ENCODE results near the gene KIAA1671.

The KIAA1671 gene

GRCh38 chr22:25169278-25170031 is 216.9 kb downstream of the KIAA1671 start:
- TF ChIP-seq SIN3A (IDR thresholded peaks at IDR 0.05; ENCODE audit: borderline replicate concordance, insufficient read depth, low read length) = no peak

GRCh38 chr22:25170426-25170980 is 218.0 kb downstream of the KIAA1671 start:
- TF ChIP-seq REST (IDR thresholded peaks at IDR 0.05; ENCODE audit: insufficient read depth in 1 of 2, low read depth in 2 of 2, low read length in 2 of 2) (no peak), TAF1 (IDR thresholded peaks at IDR 0.05; ENCODE audit: borderline replicate concordance, insufficient read depth, low read length) (no peak), SIN3A (IDR thresholded peaks at IDR 0.05; ENCODE audit: borderline replicate concordance, insufficient read depth, low read length) (no peak), FOXP2 (optimal IDR thresholded peaks at IDR 0.05; ENCODE audit: borderline replicate concordance, extremely low read depth, extremely low read length, insufficient read depth) (no peak), POLR2AphosphoS5 (IDR thresholded peaks at IDR 0.05; ENCODE audit: low read depth, low read length) (no peak)

- TF ChIP-seq REST (IDR thresholded peaks at IDR 0.05; ENCODE audit: insufficient read depth in 1 of 2, low read depth in 2 of 2, low read length in 2 of 2) (no peak), FOXP2 (optimal IDR thresholded peaks at IDR 0.05; ENCODE audit: borderline replicate concordance, extremely low read depth, extremely low read length, insufficient read depth) (no peak), POLR2AphosphoS5 (IDR thresholded peaks at IDR 0.05; ENCODE audit: low read depth, low read length) (no peak), SIN3A (IDR thresholded peaks at IDR 0.05; ENCODE audit: borderline replicate concordance, insufficient read depth, low read length) (no peak), TAF1 (IDR thresholded peaks at IDR 0.05; ENCODE audit: borderline replicate concordance, insufficient read depth, low read length) (no peak)
Measured at GRCh38 chr22:25172153-25172552, 219.6 kb downstream of the KIAA1671 start.

- TF ChIP-seq REST (IDR thresholded peaks at IDR 0.05; ENCODE audit: insufficient read depth in 1 of 2, low read depth in 2 of 2, low read length in 2 of 2) (no peak), FOXP2 (optimal IDR thresholded peaks at IDR 0.05; ENCODE audit: borderline replicate concordance, extremely low read depth, extremely low read length, insufficient read depth) (no peak), SIN3A (IDR thresholded peaks at IDR 0.05; ENCODE audit: borderline replicate concordance, insufficient read depth, low read length) (no peak)
Measured at GRCh38 chr22:25174156-25174887, 221.8 kb downstream of the KIAA1671 start.

- TF ChIP-seq FOXP2 (optimal IDR thresholded peaks at IDR 0.05; ENCODE audit: borderline replicate concordance, extremely low read depth, extremely low read length, insufficient read depth) (no peak), TAF1 (IDR thresholded peaks at IDR 0.05; ENCODE audit: borderline replicate concordance, insufficient read depth, low read length) (no peak)
Measured at GRCh38 chr22:25174888-25175411, 222.4 kb downstream of the KIAA1671 start.

GRCh38 chr22:25176175-25176574 is 223.7 kb downstream of the KIAA1671 start:
- TF ChIP-seq REST (IDR thresholded peaks at IDR 0.05; ENCODE audit: insufficient read depth in 1 of 2, low read depth in 2 of 2, low read length in 2 of 2) = no peak
- no peak for TF ChIP-seq POLR2AphosphoS5 (IDR thresholded peaks at IDR 0.05; ENCODE audit: low read depth, low read length)
- TF ChIP-seq FOXP2 (optimal IDR thresholded peaks at IDR 0.05; ENCODE audit: borderline replicate concordance, extremely low read depth, extremely low read length, insufficient read depth) = no peak
- no peak for TF ChIP-seq SIN3A (IDR thresholded peaks at IDR 0.05; ENCODE audit: borderline replicate concordance, insufficient read depth, low read length)
- no peak for TF ChIP-seq TAF1 (IDR thresholded peaks at IDR 0.05; ENCODE audit: borderline replicate concordance, insufficient read depth, low read length)

All from PFSK-1 (cell line).